ENCODE measurements around the gene NTM.

NTM gene

GRCh38 chr11:132228746-132229325, 858.4 kb downstream of the NTM start:
- H3K27ac ChIP-seq = no peak overlapping the region
- no peak for TF ChIP-seq CTCF (conservative IDR thresholded peaks at IDR 0.05)

- H3K27ac ChIP-seq = no peak overlapping the region
- no peak for TF ChIP-seq CTCF (conservative IDR thresholded peaks at IDR 0.05)
These were observed 861.4 kb downstream of the NTM start for GRCh38 chr11:132231656-132232347.

GRCh38 chr11:132234878-132235277, 864.5 kb downstream of the NTM start:
- H3K27ac ChIP-seq = no peak overlapping the region

GRCh38 chr11:132237781-132238180, 867.4 kb downstream of the NTM start:
- no peak overlapping the region for H3K27ac ChIP-seq
- no peak for TF ChIP-seq CTCF (conservative IDR thresholded peaks at IDR 0.05)

More at GRCh38 chr11:132234878-132235277, 864.5 kb downstream of the NTM start:
- TF ChIP-seq CTCF (conservative IDR thresholded peaks at IDR 0.05) = no peak

- no peak overlapping the region for H3K27ac ChIP-seq
- no peak for TF ChIP-seq CTCF (conservative IDR thresholded peaks at IDR 0.05)
These were observed 868.0 kb downstream of the NTM start for GRCh38 chr11:132238331-132238866.

- TF ChIP-seq CTCF (conservative IDR thresholded peaks at IDR 0.05) = no peak
- no peak overlapping the region for H3K27ac ChIP-seq
These were observed 870.0 kb downstream of the NTM start for GRCh38 chr11:132240374-132240773.

GRCh38 chr11:132242632-132243031, 872.2 kb downstream of the NTM start:
- no peak for TF ChIP-seq CTCF (conservative IDR thresholded peaks at IDR 0.05)

More at GRCh38 chr11:132242632-132243031, 872.2 kb downstream of the NTM start:
- H3K27ac ChIP-seq = no peak overlapping the region

Measured in VCaP (cell line).